ENCODE measurements around the gene GSTO2.
A peak's percentile ranks its signal among the peaks of the same experiment; 100 is the strongest.

GSTO2 gene

GRCh38 chr10:104351919-104352318 lies 82.9 kb downstream of the GSTO2 start:
- no peaks in the 10 kb centered on the region for H3K9me3 ChIP-seq (ENCODE audit: control insufficient read depth, insufficient read depth, low read depth, low read length)
- ChIA-PET CTCF (interaction anchor here (0.6 to 13.7 kb wide), 14 partner anchors 10 to 549 kb away, joined by 3 to 289 read pairs (median 9); partner anchors contain the start of gene ITPRIP), POLR2A (interaction anchor here (0.8 to 1.1 kb wide), 2 partner anchors 14 to 16 kb away, joined by 3 read pairs; partner anchors contain the start of gene ITPRIP)
- TF ChIP-seq PRDM1 (tag by site-specific recombination; IDR thresholded peaks at IDR 0.05) (peak; percentile 64), ZBTB26 (tag by site-specific recombination; optimal IDR thresholded peaks at IDR 0.05) (no peak)
- no peaks in the 10 kb centered on the region for H3K36me3 ChIP-seq (ENCODE audit: control insufficient read depth in 2 of 2, insufficient read depth in 1 of 2, low read length in 2 of 2)
- peaks cover 4% of the 10 kb centered on the region; the same call in 1 of the 2 replicates for H3K4me1 ChIP-seq (ENCODE audit: control insufficient read depth, insufficient read depth, low read length)
- H3K4me3 ChIP-seq (ENCODE audit: low read depth, low read length): no peak overlapping the region
- no peak overlapping the region for H3K27ac ChIP-seq (ENCODE audit: extremely low read depth, low read depth, low read length)

- H3K4me3 ChIP-seq (ENCODE audit: low read depth, low read length): peak within 1 kb of the TSS; percentile 45
- ChIA-PET CTCF (interaction anchor here (0.5 to 13.7 kb wide), 23 partner anchors 9 to 764 kb away, joined by 3 to 289 read pairs (median 4); partner anchors contain the start of gene ITPRIP), POLR2A (interaction anchor here (0.7 to 1.3 kb wide), 4 partner anchors 15 to 98 kb away, joined by 3 to 11 read pairs (median 5); partner anchors contain the start of genes GSTO1, GSTO2 and ITPRIP)
- no peak within 1 kb of the TSS for H3K27ac ChIP-seq (ENCODE audit: extremely low read depth, low read depth, low read length)
- peaks cover 4% of the 10 kb centered on the region; the same call in 1 of the 2 replicates for H3K4me1 ChIP-seq (ENCODE audit: control insufficient read depth, insufficient read depth, low read length)
- H3K9me3 ChIP-seq (ENCODE audit: control insufficient read depth, insufficient read depth, low read depth, low read length): no peaks in the 10 kb centered on the region
- no peaks in the 10 kb centered on the region for H3K36me3 ChIP-seq (ENCODE audit: control insufficient read depth in 2 of 2, insufficient read depth in 1 of 2, low read length in 2 of 2)
- TF ChIP-seq ZNF24 (tag by site-specific recombination; IDR thresholded peaks at IDR 0.05) (no peak), ZBTB26 (tag by site-specific recombination; optimal IDR thresholded peaks at IDR 0.05) (peak; percentile 60), HIC1 (tag by site-specific recombination; IDR thresholded peaks at IDR 0.05) (peak; percentile 72), KLF1 (tag by site-specific recombination; IDR thresholded peaks at IDR 0.05) (peak; percentile 42; the same call in 1 of the 2 replicates), MZF1 (tag by site-specific recombination; IDR thresholded peaks at IDR 0.05; ENCODE audit: borderline replicate concordance) (no peak), CTCF (tag by site-specific recombination; IDR thresholded peaks at IDR 0.05) (peak; percentile 85), ZBTB6 (tag by site-specific recombination; IDR thresholded peaks at IDR 0.05) (peak; percentile 96), ZNF366 (tag by site-specific recombination; conservative IDR thresholded peaks at IDR 0.05) (0 out of 2 replicates have a peak, but pooled peaks have one; percentile 22), ZNF280D (tag by site-specific recombination; IDR thresholded peaks at IDR 0.05) (no peak), ZNF660 (tag by site-specific recombination; IDR thresholded peaks at IDR 0.05) (0 out of 2 replicates have a peak, but pooled peaks have one; percentile 21), KLF10 (tag by site-specific recombination; IDR thresholded peaks at IDR 0.05) (peak; percentile 57; the same call in 1 of the 2 replicates), ZFP37 (tag by site-specific recombination; IDR thresholded peaks at IDR 0.05) (no peak), KLF9 (tag by site-specific recombination; IDR thresholded peaks at IDR 0.05; ENCODE audit: low read depth) (peak; percentile 94), ZNF449 (tag by site-specific recombination; IDR thresholded peaks at IDR 0.05) (no peak), ZNF211 (tag by site-specific recombination; IDR thresholded peaks at IDR 0.05; ENCODE audit: low read depth) (no peak), ZNF776 (tag by site-specific recombination; IDR thresholded peaks at IDR 0.05; ENCODE audit: borderline replicate concordance) (no peak), EGR2 (tag by site-specific recombination; IDR thresholded peaks at IDR 0.05; ENCODE audit: low read depth) (peak; percentile 66), IKZF3 (tag by site-specific recombination; IDR thresholded peaks at IDR 0.05) (peak; percentile 54; the same call in 1 of the 2 replicates)
Measured at GRCh38 chr10:104353325-104354048, 84.5 kb downstream of the GSTO2 start, which contains the start of gene CFAP58. TSS of gene CFAP58 (plus strand) at chr10:104353833. CDS start at chr10:104353898, 65 bp downstream.
